K562 (cell line): ENCODE data around the gene IRF1. TPM values are rescaled to one million over a fixed set of nuclear protein-coding genes. Genes with fewer than 3 reads are reported as not detected.

Experiments used
- ATAC-seq: fragments of 200-7000 bp; cut with Tn5 transposase; 3 replicates; pipeline ENCODE4 v1.9.1; 2020; ENCODE audit warnings: moderate library complexity
- BruUV-seq: library from RNA; stranded (reverse); fragments of 400-500 nt; replicated peaks from 2 replicates; lab custom pipeline; 2021; lab: Mats Ljungman, UMichigan
- CTCF ChIA-PET: fragments of 300-600 bp; formaldehyde crosslinking; extraction: SDS; loops from one replicate; lab custom pipeline; 2021; ENCODE audit warnings: low intra/inter-chr PET ratio; lab: Yijun Ruan, JAX
- POLR2A ChIA-PET: fragments of 300-600, 350-650 bp; sonication (Branson Sonifier 250); formaldehyde crosslinking; extraction: SDS; loops from one replicate; lab custom pipeline; 2021; ENCODE audit warnings: antibody characterized with exemption, inconsistent platforms; lab: Yijun Ruan, JAX
- DNase-seq, 4 experiments: peaks; one replicate each; pipeline versions ENCODE4 v3.0.0 to v3.0.0-alpha.2; 2011 to 2018; ENCODE audit warnings: low spot score in 3 of 4, mixed read lengths in 3 of 4; ENCODE audit errors: extremely low read depth in 1 of 4
- FAIRE-seq: peaks from 2 replicates; lab custom pipeline; 2011; peaks lifted over from hg19 to GRCh38; lab: Jason Lieb, UNC
- H2AFZ ChIP-seq: 2 replicates; pipeline ENCODE4 v1.6.0; 2011; ENCODE audit warnings: low read depth, low read length, control low read depth, inconsistent platforms
- H3K27ac ChIP-seq: fragments of 200-600 bp; 3 replicates; pipeline ENCODE4 v1.8.0; 2011; ENCODE audit warnings: low read depth, mild to moderate bottlenecking, control low read depth, inconsistent platforms, low read length, moderate library complexity, mixed read lengths; ENCODE audit errors: extremely low read depth
- H3K27me3 ChIP-seq, 2 experiments: fragments of 300-600 bp in 1 of 2; 2 replicates in 1 of 2; 3 replicates in 1 of 2; pipeline versions ENCODE4 v1.6.0 to v1.8.0; 2011; ENCODE audit warnings: inconsistent platforms in 2 of 2, low read length in 2 of 2, mild to moderate bottlenecking in 1 of 2, mixed read lengths in 1 of 2, moderate library complexity in 1 of 2; ENCODE audit not compliant: control insufficient read depth in 2 of 2, insufficient read depth in 2 of 2
- H3K36me3 ChIP-seq: fragments of 300-600 bp; 3 replicates; pipeline ENCODE4 v1.8.0; 2011; ENCODE audit warnings: mild to moderate bottlenecking, low read length, inconsistent platforms; ENCODE audit not compliant: control insufficient read depth, insufficient read depth
- H3K4me1 ChIP-seq, 2 experiments: fragments of 200-600 bp in 1 of 2; replicated peaks in 1 of 2; 2 replicates in 1 of 2; 3 replicates in 1 of 2; pipeline versions ENCODE4 v1.5.1 to v1.8.0; 2011; ENCODE audit warnings: inconsistent platforms in 2 of 2, low read length in 2 of 2, mild to moderate bottlenecking in 1 of 2, mixed read lengths in 1 of 2, moderate library complexity in 1 of 2; ENCODE audit not compliant: control insufficient read depth in 2 of 2, insufficient read depth in 2 of 2
- H3K4me2 ChIP-seq: 2 replicates; pipeline ENCODE4 v1.6.1; 2011; ENCODE audit warnings: low read length, control low read depth, inconsistent platforms, mixed read lengths; ENCODE audit not compliant: insufficient read depth
- H3K4me3 ChIP-seq: fragments of 200-600 bp; sonication (generic), shearing (Covaris generic); 2 replicates; pipeline ENCODE4 v1.5.1; 2016; ENCODE audit warnings: control low read depth, inconsistent platforms
- H3K79me2 ChIP-seq: fragments of 200-600 bp; 3 replicates; pipeline ENCODE4 v1.8.0; 2011; ENCODE audit warnings: low read length, inconsistent platforms; ENCODE audit not compliant: control insufficient read depth, insufficient read depth
- H3K9ac ChIP-seq, 2 experiments: 2 replicates each; pipeline versions ENCODE4 v1.6.0 to v1.6.1; 2011; ENCODE audit warnings: low read depth in 2 of 2, low read length in 2 of 2, control low read depth in 1 of 2, inconsistent platforms in 1 of 2, mild to moderate bottlenecking in 1 of 2, mixed read lengths in 1 of 2; ENCODE audit not compliant: insufficient read depth in 1 of 2
- H3K9me1 ChIP-seq: one replicate; pipeline ENCODE4 v1.6.0; 2011; ENCODE audit warnings: inconsistent platforms, mild to moderate bottlenecking, low read length, moderate library complexity; ENCODE audit not compliant: control insufficient read depth, insufficient read depth
- H3K9me3 ChIP-seq: replicated peaks from 2 replicates; pipeline ENCODE4 v1.5.1; 2011; ENCODE audit warnings: low read depth, low read length, inconsistent platforms; ENCODE audit not compliant: control insufficient read depth, insufficient read depth
- H4K20me1 ChIP-seq: replicated peaks from 2 replicates; pipeline ENCODE4 v1.6.1; 2011; ENCODE audit warnings: low read length, inconsistent platforms, mixed read lengths; ENCODE audit not compliant: control insufficient read depth, insufficient read depth
- KLF16 ChIP-seq: IDR thresholded peaks from 2 replicates; pipeline ENCODE4 v1.6.1; 2016; ENCODE audit warnings: antibody characterized with exemption
- NFATC3 ChIP-seq: fragments of 450-650 bp; IDR thresholded peaks from 2 replicates; pipeline ENCODE4 v1.6.1; 2017; ENCODE audit warnings: mild to moderate bottlenecking
- NR2F6 ChIP-seq: fragments of 450-650 bp; formaldehyde crosslinking; IDR thresholded peaks from 2 replicates; pipeline ENCODE4 v1.4.0; 2020; ENCODE audit warnings: mild to moderate bottlenecking
- SMARCE1 ChIP-seq: fragments of 450-650 bp; IDR thresholded peaks from 2 replicates; pipeline ENCODE4 v1.7.1; 2016; ENCODE audit warnings: mild to moderate bottlenecking
- ZKSCAN8 ChIP-seq: fragments of 200-800 bp; sonication (Bioruptor generic); IDR thresholded peaks from 2 replicates; pipeline ENCODE4 v1.6.1; 2016; ENCODE audit warnings: missing genetic modification characterization, missing compliant biosample characterization
- ZNF444 ChIP-seq: fragments of 250-450 bp; sonication (Bioruptor Pico); IDR thresholded peaks from 2 replicates; pipeline ENCODE4 v1.4.0; 2020; ENCODE audit warnings: mild to moderate bottlenecking, moderate library complexity
- ZNF696 ChIP-seq: fragments of 250-450 bp; sonication (Bioruptor Pico); conservative IDR thresholded peaks from 2 replicates; pipeline ENCODE4 v1.4.0; 2020; ENCODE audit warnings: mild to moderate bottlenecking, moderate library complexity
- WGBS: fragments of 100-300 bp; shearing (Covaris generic); methylation state at CpG from one replicate; pipeline ENCODE4 v1.1.6; 2016; ENCODE audit warnings: low coverage, mixed read lengths; ENCODE audit not compliant: insufficient coverage; ENCODE audit errors: missing lambda C conversion rate; 5-methylcytosine and 5-hydroxymethylcytosine counted together
- in situ Hi-C: fragments of 300-500 bp; cut with MboI; formaldehyde crosslinking; loops from 4 replicates; pipeline ENCODE4 v1.15.0; 2018; ENCODE audit warnings: inconsistent platforms, mixed read lengths
- intact Hi-C: fragments of 100-400 bp; cut with micrococcal nuclease; formaldehyde crosslinking; loops from 2 replicates; pipeline ENCODE4 v1.14.2; 2022
- polyA plus RNA-seq, 8 experiments: library from polyadenylated mRNA; depleted of rRNA in 4 of 8; stranded (reverse) in 5 of 8; unstranded in 3 of 8; fragments of >200 nt; fragmentation: Nextera tagmentation in 2 of 8; fragmentation: Illumina TruSeq in 1 of 8; extraction: Ambion mirVana in 2 of 8; extraction: Trizol in 1 of 8; gene quantifications; 2 replicates each; pipeline versions ENCODE4 v1.2.1 to v1.2.3, GENCODE V29; 2011 to 2014; ENCODE audit warnings: inconsistent platforms in 1 of 8, missing spikeins in 1 of 8
- total RNA-seq, 7 experiments: library from RNA; depleted of rRNA in 6 of 7; stranded (reverse); fragments of >200 nt in 6 of 7; fragmentation: Illumina TruSeq in 2 of 7; extraction: Trizol in 2 of 7; gene quantifications; 2 replicates each; pipeline versions ENCODE4 v1.2.1 to v1.2.3, GENCODE V29; 2011 to 2021; ENCODE audit warnings: low replicate concordance in 1 of 7
- TF ChIP-seq, protein P1 (sequence below): sonication (generic); formaldehyde crosslinking; IDR thresholded peaks from 2 replicates; pipeline ENCODE4 v1.8.1; 2022; ENCODE audit warnings: missing genetic modification reagents
- TF ChIP-seq, protein P2 (sequence below), 2 experiments: fragments of 450-650 bp; conservative IDR thresholded peaks; 2 replicates each; pipeline ENCODE4 v1.6.1; 2017; ENCODE audit warnings: mild to moderate bottlenecking in 2 of 2, moderate library complexity in 2 of 2
- TF ChIP-seq, protein P3 (sequence below): fragments of 450-650 bp; IDR thresholded peaks from 2 replicates; pipeline ENCODE4 v1.6.1; 2017; ENCODE audit warnings: antibody characterized with exemption
- TF ChIP-seq, protein P4 (sequence below): IDR thresholded peaks from 2 replicates; pipeline ENCODE4 v1.6.1; 2012; ENCODE audit warnings: low read depth, low read length, improper control_type of control experiment, borderline replicate concordance
- TF ChIP-seq, protein P5 (sequence below): fragments of 450-650 bp; IDR thresholded peaks from one replicate; pipeline ENCODE4 v1.6.1; 2018; ENCODE audit warnings: mild to moderate bottlenecking, moderate library complexity; ENCODE audit not compliant: partially characterized antibody

The IRF1 gene
- total and polyA plus RNA-seq, 9 of the 15 experiments (the other 6 are each of a cell fraction or from before 2014, with no cell fraction given) = 1.1 to 12.3 (median 5.9) TPM

DNA sequence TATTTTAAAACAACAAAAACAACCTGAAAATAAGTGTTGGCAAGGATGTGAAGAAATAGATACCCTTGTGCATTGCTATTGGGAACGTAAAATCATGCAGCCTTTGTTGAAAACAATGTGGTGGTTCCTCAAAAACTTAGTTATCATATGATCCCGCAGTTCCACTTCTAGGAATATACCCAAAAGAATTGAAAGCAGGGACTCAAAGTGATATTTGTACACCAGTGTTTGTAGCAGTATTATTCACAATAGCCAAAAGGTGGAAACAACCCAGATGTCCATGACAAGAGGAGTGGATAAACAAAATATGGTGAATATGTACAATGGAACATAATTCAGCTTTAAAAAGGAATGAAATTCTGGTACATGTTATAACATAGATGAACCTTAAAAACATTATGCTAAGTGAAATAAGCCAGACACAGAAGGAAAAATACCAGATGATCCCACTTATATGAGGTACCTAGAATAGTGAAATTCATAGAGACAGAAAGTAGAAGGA lies 29.0 kb downstream of the IRF1 start:
- Histone ChIP-seq H3K9ac (no peak overlapping the region), H3K4me1 (peaks cover 33 to 46% of the 10 kb centered on the region in 2 experiments), H3K79me2 (no peaks in the 10 kb centered on the region), H4K20me1 (no peaks in the 10 kb centered on the region), H3K27ac (no peak overlapping the region), H3K4me3 (no peak overlapping the region), H3K4me2 (no peak overlapping the region), H2AFZ (no peak overlapping the region), H3K36me3 (no peaks in the 10 kb centered on the region), H3K9me3 (no peaks in the 10 kb centered on the region), H3K9me1 (no peaks in the 10 kb centered on the region), H3K27me3 (no peaks in the 10 kb centered on the region)
- no TSS peak for BruUV-seq
- no peak for DNase-seq
- ATAC-seq = no peak
- POLR2A ChIA-PET = no interaction called here
- 53% methylated on average over 2 of the region's 2 CpGs for WGBS
- in situ Hi-C loops (no loop called here), intact Hi-C loops (no loop called here)
- CTCF ChIA-PET = no interaction called here
- FAIRE-seq = no peak
- TF ChIP-seq KLF16 = no peak
- TF ChIP-seq NFATC3 = no peak
- TF ChIP-seq, protein P1, sequence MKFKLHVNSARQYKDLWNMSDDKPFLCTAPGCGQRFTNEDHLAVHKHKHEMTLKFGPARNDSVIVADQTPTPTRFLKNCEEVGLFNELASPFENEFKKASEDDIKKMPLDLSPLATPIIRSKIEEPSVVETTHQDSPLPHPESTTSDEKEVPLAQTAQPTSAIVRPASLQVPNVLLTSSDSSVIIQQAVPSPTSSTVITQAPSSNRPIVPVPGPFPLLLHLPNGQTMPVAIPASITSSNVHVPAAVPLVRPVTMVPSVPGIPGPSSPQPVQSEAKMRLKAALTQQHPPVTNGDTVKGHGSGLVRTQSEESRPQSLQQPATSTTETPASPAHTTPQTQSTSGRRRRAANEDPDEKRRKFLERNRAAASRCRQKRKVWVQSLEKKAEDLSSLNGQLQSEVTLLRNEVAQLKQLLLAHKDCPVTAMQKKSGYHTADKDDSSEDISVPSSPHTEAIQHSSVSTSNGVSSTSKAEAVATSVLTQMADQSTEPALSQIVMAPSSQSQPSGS (CRISPR knock-in tag) = no peak
- TF ChIP-seq SMARCE1 = no peak
- no peak for TF ChIP-seq ZKSCAN8
- no peak for TF ChIP-seq ZNF696 (CRISPR knock-in tag)
- TF ChIP-seq NR2F6 (CRISPR knock-in tag) = no peak
- TF ChIP-seq, protein P2, sequence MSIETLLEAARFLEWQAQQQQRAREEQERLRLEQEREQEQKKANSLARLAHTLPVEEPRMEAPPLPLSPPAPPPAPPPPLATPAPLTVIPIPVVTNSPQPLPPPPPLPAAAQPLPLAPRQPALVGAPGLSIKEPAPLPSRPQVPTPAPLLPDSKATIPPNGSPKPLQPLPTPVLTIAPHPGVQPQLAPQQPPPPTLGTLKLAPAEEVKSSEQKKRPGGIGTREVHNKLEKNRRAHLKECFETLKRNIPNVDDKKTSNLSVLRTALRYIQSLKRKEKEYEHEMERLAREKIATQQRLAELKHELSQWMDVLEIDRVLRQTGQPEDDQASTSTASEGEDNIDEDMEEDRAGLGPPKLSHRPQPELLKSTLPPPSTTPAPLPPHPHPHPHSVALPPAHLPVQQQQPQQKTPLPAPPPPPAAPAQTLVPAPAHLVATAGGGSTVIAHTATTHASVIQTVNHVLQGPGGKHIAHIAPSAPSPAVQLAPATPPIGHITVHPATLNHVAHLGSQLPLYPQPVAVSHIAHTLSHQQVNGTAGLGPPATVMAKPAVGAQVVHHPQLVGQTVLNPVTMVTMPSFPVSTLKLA (conservative IDR thresholded peaks at IDR 0.05) = no peak
- TF ChIP-seq, protein P3, sequence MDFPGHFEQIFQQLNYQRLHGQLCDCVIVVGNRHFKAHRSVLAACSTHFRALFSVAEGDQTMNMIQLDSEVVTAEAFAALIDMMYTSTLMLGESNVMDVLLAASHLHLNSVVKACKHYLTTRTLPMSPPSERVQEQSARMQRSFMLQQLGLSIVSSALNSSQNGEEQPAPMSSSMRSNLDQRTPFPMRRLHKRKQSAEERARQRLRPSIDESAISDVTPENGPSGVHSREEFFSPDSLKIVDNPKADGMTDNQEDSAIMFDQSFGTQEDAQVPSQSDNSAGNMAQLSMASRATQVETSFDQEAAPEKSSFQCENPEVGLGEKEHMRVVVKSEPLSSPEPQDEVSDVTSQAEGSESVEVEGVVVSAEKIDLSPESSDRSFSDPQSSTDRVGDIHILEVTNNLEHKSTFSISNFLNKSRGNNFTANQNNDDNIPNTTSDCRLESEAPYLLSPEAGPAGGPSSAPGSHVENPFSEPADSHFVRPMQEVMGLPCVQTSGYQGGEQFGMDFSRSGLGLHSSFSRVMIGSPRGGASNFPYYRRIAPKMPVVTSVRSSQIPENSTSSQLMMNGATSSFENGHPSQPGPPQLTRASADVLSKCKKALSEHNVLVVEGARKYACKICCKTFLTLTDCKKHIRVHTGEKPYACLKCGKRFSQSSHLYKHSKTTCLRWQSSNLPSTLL = no peak
- no peak for TF ChIP-seq ZNF444 (CRISPR knock-in tag)
- TF ChIP-seq, protein P4, sequence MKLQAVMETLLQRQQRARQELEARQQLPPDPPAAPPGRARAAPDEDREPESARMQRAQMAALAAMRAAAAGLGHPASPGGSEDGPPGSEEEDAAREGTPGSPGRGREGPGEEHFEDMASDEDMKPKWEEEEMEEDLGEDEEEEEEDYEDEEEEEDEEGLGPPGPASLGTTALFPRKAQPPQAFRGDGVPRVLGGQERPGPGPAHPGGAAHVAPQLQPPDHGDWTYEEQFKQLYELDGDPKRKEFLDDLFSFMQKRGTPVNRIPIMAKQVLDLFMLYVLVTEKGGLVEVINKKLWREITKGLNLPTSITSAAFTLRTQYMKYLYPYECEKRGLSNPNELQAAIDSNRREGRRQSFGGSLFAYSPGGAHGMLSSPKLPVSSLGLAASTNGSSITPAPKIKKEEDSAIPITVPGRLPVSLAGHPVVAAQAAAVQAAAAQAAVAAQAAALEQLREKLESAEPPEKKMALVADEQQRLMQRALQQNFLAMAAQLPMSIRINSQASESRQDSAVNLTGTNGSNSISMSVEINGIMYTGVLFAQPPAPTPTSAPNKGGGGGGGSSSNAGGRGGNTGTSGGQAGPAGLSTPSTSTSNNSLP = no peak
- TF ChIP-seq, protein P5, sequence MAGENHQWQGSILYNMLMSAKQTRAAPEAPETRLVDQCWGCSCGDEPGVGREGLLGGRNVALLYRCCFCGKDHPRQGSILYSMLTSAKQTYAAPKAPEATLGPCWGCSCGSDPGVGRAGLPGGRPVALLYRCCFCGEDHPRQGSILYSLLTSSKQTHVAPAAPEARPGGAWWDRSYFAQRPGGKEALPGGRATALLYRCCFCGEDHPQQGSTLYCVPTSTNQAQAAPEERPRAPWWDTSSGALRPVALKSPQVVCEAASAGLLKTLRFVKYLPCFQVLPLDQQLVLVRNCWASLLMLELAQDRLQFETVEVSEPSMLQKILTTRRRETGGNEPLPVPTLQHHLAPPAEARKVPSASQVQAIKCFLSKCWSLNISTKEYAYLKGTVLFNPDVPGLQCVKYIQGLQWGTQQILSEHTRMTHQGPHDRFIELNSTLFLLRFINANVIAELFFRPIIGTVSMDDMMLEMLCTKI = no peak
- TF ChIP-seq, all 486 proteins: peak for 0
